ENCODE measurements around the gene KNDC1. TPM values are rescaled to one million over a fixed set of nuclear protein-coding genes. Genes with fewer than 3 reads are reported as not detected.

KNDC1 gene
- total and polyA plus RNA-seq, 12 donors, result 1.0 to 93.4 (median 39.0) TPM

- TF ChIP-seq POLR2A (IDR thresholded peaks at IDR 0.05) (peak in 1 of 2 donors; percentile 40), CTCF (IDR thresholded peaks at IDR 0.05) (peak in 2 of 6 experiments; percentile 12 to 16)
- intact Hi-C loops (cut with DNase I), result loop anchor here in 1 of 2 donors (10.0 kb wide), 1 partner anchor 76 kb away; the partner anchor contains the start of genes UTF1 and VENTX
- H3K36me3 ChIP-seq (replicated peaks in 1 of 2), result no peaks in the 10 kb centered on the region
- DNase-seq, result peak; percentile 66 to 91 (median 86)
- H3K4me1 ChIP-seq (replicated peaks in 1 of 2), result peaks cover 28 to 40% of the 10 kb centered on the region in 2 donors
- H3K4me3 ChIP-seq, result peak overlapping the region in 1 of 4 donors; percentile 86
- H3K27me3 ChIP-seq, result no peaks in the 10 kb centered on the region
- H3K27ac ChIP-seq, result peak overlapping the region; percentile 69 to 91 (median 84)
- WGBS, 4 donors, result 37 to 46% (median 44%) methylated on average over 8 to 23 of the region's 23 CpGs
- H3K9me3 ChIP-seq (replicated peaks in 1 of 3), result no peaks in the 10 kb centered on the region
These were observed 1.0 kb upstream of the KNDC1 start for GRCh38 chr10:133158756-133159610.

- TF ChIP-seq POLR2A (IDR thresholded peaks at IDR 0.05) (no peak), CTCF (IDR thresholded peaks at IDR 0.05) (no peak)
- Histone ChIP-seq H3K9me3 (replicated peaks in 1 of 3) (no peaks in the 10 kb centered on the region), H3K27me3 (no peaks in the 10 kb centered on the region), H3K36me3 (replicated peaks in 1 of 2) (no peaks in the 10 kb centered on the region), H3K27ac (peak overlapping the region; percentile 69 to 91 (median 84)), H3K4me3 (peak overlapping the region in 1 of 4 donors; percentile 86), H3K4me1 (replicated peaks in 1 of 2) (peaks cover 34 to 46% of the 10 kb centered on the region in 2 donors)
- DNase-seq, result no peak
- WGBS, 4 donors, result 0 to 9% (median 6%) methylated on average over 2 to 16 of the region's 18 CpGs; no CpG with 5 or more reads in 1 of the 4 donors
- intact Hi-C loops (cut with DNase I), result loop anchor here in 1 of 2 donors (10.0 kb wide), 1 partner anchor 75 kb away; the partner anchor contains the start of genes UTF1 and VENTX
These were observed 439 bp upstream of the KNDC1 start for GRCh38 chr10:133159611-133159949.

GRCh38 chr10:133160826-133161471 is 930 bp downstream of the KNDC1 start:
- H3K4me3 ChIP-seq, result peak overlapping the region in 3 of 4 donors; percentile 59 to 86 (median 62)
- H3K27ac ChIP-seq, result peak overlapping the region in 4 of 5 donors; percentile 53 to 91 (median 76)
- peak in 2 of 7 donors; percentile 26 to 55 for DNase-seq
- no peaks in the 10 kb centered on the region for H3K9me3 ChIP-seq (replicated peaks in 1 of 3)
- intact Hi-C loops (cut with DNase I), result no loop called here
- H3K4me1 ChIP-seq (replicated peaks in 1 of 2), result peaks cover 37 to 48% of the 10 kb centered on the region in 2 donors
- WGBS, 4 donors, result 0 to 5% (median 3%) methylated on average over 3 to 29 of the region's 29 CpGs
- H3K27me3 ChIP-seq, result no peaks in the 10 kb centered on the region
- no peaks in the 10 kb centered on the region for H3K36me3 ChIP-seq (replicated peaks in 1 of 2)
- TF ChIP-seq CTCF (IDR thresholded peaks at IDR 0.05), result no peak
- no peak for TF ChIP-seq POLR2A (IDR thresholded peaks at IDR 0.05)

- Histone ChIP-seq H3K27me3 (no peaks in the 10 kb centered on the region), H3K9me3 (replicated peaks in 1 of 3) (no peaks in the 10 kb centered on the region), H3K4me1 (replicated peaks in 1 of 2) (peaks cover 37 to 48% of the 10 kb centered on the region in 2 donors), H3K4me3 (peak overlapping the region in 3 of 4 donors; percentile 33 to 86 (median 59)), H3K27ac (peak overlapping the region in 4 of 5 donors; percentile 34 to 91 (median 76)), H3K36me3 (replicated peaks in 1 of 2) (no peaks in the 10 kb centered on the region)
- intact Hi-C loops (cut with DNase I), result no loop called here
- 23 to 36% (median 26%) methylated on average over 11 to 33 of the region's 33 CpGs for WGBS, 4 donors
- DNase-seq, result peak in 6 of 7 donors; percentile 48 to 81 (median 75)
- TF ChIP-seq POLR2A (IDR thresholded peaks at IDR 0.05) (peak in 1 of 2 donors; percentile 36), CTCF (IDR thresholded peaks at IDR 0.05) (no peak)
These were observed 1.6 kb downstream of the KNDC1 start for GRCh38 chr10:133161486-133162109.

Measured in adrenal gland (tissue), 12 donors.